ENCODE measurements around the gene DHX35. TPM values are rescaled to one million over a fixed set of nuclear protein-coding genes. Genes with fewer than 3 reads are reported as not detected.

The DHX35 gene
- total RNA-seq, 4 donors from 2014 or later, result 14.9 to 24.0 (median 15.9) TPM

- H3K4me1 ChIP-seq, result peaks cover 0 to 12% (median 7%) of the 10 kb centered on the region in 4 donors
- 0 to 2% methylated on average over 21 to 31 of the region's 69 CpGs for WGBS, 2 donors
- H3K4me3 ChIP-seq, result peak overlapping the region; percentile 38 to 68 (median 58)
- H3K36me3 ChIP-seq, result no peaks in the 10 kb centered on the region
- TF ChIP-seq POLR2A (IDR thresholded peaks at IDR 0.05) (no peak), CTCF (IDR thresholded peaks at IDR 0.05) (peak; percentile 96 to 99 (median 98)), EP300 (IDR thresholded peaks at IDR 0.05) (peak in 1 of 2 donors; percentile 16)
- no peaks in the 10 kb centered on the region for H3K9me3 ChIP-seq
- peaks cover 0 to 13% of the 10 kb centered on the region in 2 donors for H3K27me3 ChIP-seq
- DNase-seq (ENCODE audit: low spot score in 2 of 2), result peak; percentile 38 to 52
- H3K27ac ChIP-seq, result peak overlapping the region in 3 of 4 donors; percentile 21 to 71 (median 55)
Observed at GRCh38 chr20:39049684-39050554, 87.8 kb downstream of the DHX35 start.

- TF ChIP-seq CTCF (IDR thresholded peaks at IDR 0.05), result no peak
- no peak for TF ChIP-seq POLR2A (IDR thresholded peaks at IDR 0.05)
- TF ChIP-seq EP300 (IDR thresholded peaks at IDR 0.05), result no peak
Observed at GRCh38 chr20:39050555-39050902, 88.4 kb downstream of the DHX35 start.

GRCh38 chr20:39052676-39053075, 90.5 kb downstream of the DHX35 start:
- DNase-seq (ENCODE audit: low spot score in 2 of 2), result no peak
- peaks cover 0 to 12% (median 7%) of the 10 kb centered on the region in 4 donors for H3K4me1 ChIP-seq
- 87 to 91% methylated on average over 8 of the region's 8 CpGs for whole genome bisulfite sequencing, 2 donors
- no peak for TF ChIP-seq POLR2A (IDR thresholded peaks at IDR 0.05)
- no peak for TF ChIP-seq EP300 (IDR thresholded peaks at IDR 0.05)
- no peak for TF ChIP-seq CTCF (IDR thresholded peaks at IDR 0.05)
- no peak overlapping the region for H3K27ac ChIP-seq
- no peaks in the 10 kb centered on the region for H3K9me3 ChIP-seq
- no peak overlapping the region for H3K4me3 ChIP-seq
- H3K36me3 ChIP-seq, result no peaks in the 10 kb centered on the region
- peaks cover 0 to 15% of the 10 kb centered on the region in 2 donors for H3K27me3 ChIP-seq

More at GRCh38 chr20:39050555-39050902, 88.4 kb downstream of the DHX35 start:
- peaks cover 0 to 12% (median 7%) of the 10 kb centered on the region in 4 donors for H3K4me1 ChIP-seq
- H3K27ac ChIP-seq, result no peak overlapping the region
- no peaks in the 10 kb centered on the region for H3K36me3 ChIP-seq
- no peaks in the 10 kb centered on the region for H3K9me3 ChIP-seq
- H3K4me3 ChIP-seq, result peak overlapping the region in 3 of 4 donors; percentile 52 to 68 (median 65)
- 47 to 48% methylated on average over 4 of the region's 4 CpGs for WGBS, 2 donors
- DNase-seq (ENCODE audit: low spot score in 2 of 2), result no peak
- peaks cover 0 to 15% of the 10 kb centered on the region in 2 donors for H3K27me3 ChIP-seq

- Histone ChIP-seq H3K27me3 (peaks cover 0 to 15% of the 10 kb centered on the region in 2 donors), H3K4me3 (no peak overlapping the region), H3K9me3 (no peaks in the 10 kb centered on the region), H3K27ac (no peak overlapping the region), H3K4me1 (no peaks in the 10 kb centered on the region), H3K36me3 (no peaks in the 10 kb centered on the region)
- DNase-seq (ENCODE audit: low spot score in 2 of 2), result no peak
- WGBS, 2 donors, result 69 to 72% methylated on average over 7 of the region's 7 CpGs
- TF ChIP-seq EP300 (IDR thresholded peaks at IDR 0.05) (no peak), POLR2A (IDR thresholded peaks at IDR 0.05) (no peak), CTCF (IDR thresholded peaks at IDR 0.05) (no peak)
Observed at GRCh38 chr20:39057143-39057542, 95.0 kb downstream of the DHX35 start.

- Histone ChIP-seq H3K4me3 (no peak overlapping the region), H3K27me3 (peaks cover 0 to 7% of the 10 kb centered on the region in 2 donors), H3K27ac (no peak overlapping the region), H3K9me3 (no peaks in the 10 kb centered on the region), H3K36me3 (no peaks in the 10 kb centered on the region), H3K4me1 (no peaks in the 10 kb centered on the region)
- 68 to 69% methylated on average over 4 of the region's 4 CpGs for WGBS, 2 donors
- TF ChIP-seq POLR2A (IDR thresholded peaks at IDR 0.05) (no peak), EP300 (IDR thresholded peaks at IDR 0.05) (no peak), CTCF (IDR thresholded peaks at IDR 0.05) (no peak)
- DNase-seq (ENCODE audit: low spot score in 2 of 2), result no peak
Observed at GRCh38 chr20:39057911-39058310, 95.8 kb downstream of the DHX35 start.

All from tibial nerve (tissue), 4 donors.